Measurements from ENCODE around the gene C2orf68. TPM values are rescaled to one million over a fixed set of nuclear protein-coding genes. Genes with fewer than 3 reads are reported as not detected.

C2orf68 gene
- total and polyA plus RNA-seq, 12 donors = 14.2 to 47.0 (median 33.7) TPM

- peak in 1 of 2 donors; percentile 38 for DNase-seq
- Histone ChIP-seq H3K4me1 (peaks cover 8 to 84% (median 75%) of the 10 kb centered on the region in 9 donors), H3K27me3 (no peaks in the 10 kb centered on the region), H3K27ac (peak overlapping the region; percentile 63 to 97 (median 86)), H3K4me3 (no peak overlapping the region), H3K9me3 (no peaks in the 10 kb centered on the region), H3K36me3 (peaks cover 0 to 20% (median 0%) of the 10 kb centered on the region in 9 donors)
- TF ChIP-seq CTCF (IDR thresholded peaks at IDR 0.05) = no peak
- no peak for ATAC-seq
- intact Hi-C loops (cut with DNase I) = no loop called here
- 51 to 72% methylated on average over 12 of the region's 12 CpGs for WGBS, 2 donors
Observed at GRCh38 chr2:85591563-85591962, 20.3 kb downstream of the C2orf68 start.

- Histone ChIP-seq H3K4me1 (peaks cover 9 to 84% (median 75%) of the 10 kb centered on the region in 9 donors), H3K36me3 (peaks cover 0 to 18% (median 0%) of the 10 kb centered on the region in 9 donors), H3K27me3 (no peaks in the 10 kb centered on the region), H3K27ac (peak overlapping the region; percentile 63 to 97 (median 86)), H3K4me3 (peak overlapping the region in 3 of 10 donors; percentile 0 to 14 (median 3)), H3K9me3 (no peaks in the 10 kb centered on the region)
- ATAC-seq (no peak), DNase-seq (no peak)
- no peak for TF ChIP-seq CTCF (IDR thresholded peaks at IDR 0.05)
- 71 to 85% methylated on average over 2 of the region's 2 CpGs for WGBS, 2 donors
- intact Hi-C loops (cut with DNase I) = no loop called here
Observed at GRCh38 chr2:85590950-85591349, 20.9 kb downstream of the C2orf68 start.

- H3K27ac ChIP-seq = peak overlapping the region; percentile 63 to 97 (median 86)
- peaks cover 0 to 18% (median 0%) of the 10 kb centered on the region in 9 donors for H3K36me3 ChIP-seq
- H3K4me1 ChIP-seq = peaks cover 16 to 92% (median 82%) of the 10 kb centered on the region in 9 donors
- TF ChIP-seq CTCF (IDR thresholded peaks at IDR 0.05) = no peak
- whole genome bisulfite sequencing, 2 donors = 38 to 47% methylated on average over 7 of the region's 7 CpGs
- H3K27me3 ChIP-seq = no peaks in the 10 kb centered on the region
- intact Hi-C loops (cut with DNase I) = no loop called here
- no peaks in the 10 kb centered on the region for H3K9me3 ChIP-seq
- DNase-seq = peak; percentile 24 to 69
- peak overlapping the region in 3 of 10 donors; percentile 0 to 15 (median 14) for H3K4me3 ChIP-seq
- peak in 7 of 8 donors; percentile 19 to 57 (median 37) for ATAC-seq
Observed at GRCh38 chr2:85589982-85590791, 21.7 kb downstream of the C2orf68 start.

- Histone ChIP-seq H3K9me3 (no peaks in the 10 kb centered on the region), H3K36me3 (peaks cover 0 to 18% (median 0%) of the 10 kb centered on the region in 9 donors), H3K27me3 (no peaks in the 10 kb centered on the region), H3K27ac (peak overlapping the region; percentile 63 to 97 (median 86)), H3K4me3 (no peak overlapping the region), H3K4me1 (peaks cover 17 to 90% (median 80%) of the 10 kb centered on the region in 9 donors)
- TF ChIP-seq CTCF (IDR thresholded peaks at IDR 0.05) = no peak
- 77 to 84% methylated on average over 4 of the region's 4 CpGs for WGBS, 2 donors
- peak in 1 of 8 donors; percentile 41 for ATAC-seq
- no peak for DNase-seq
- intact Hi-C loops (cut with DNase I) = no loop called here
Observed at GRCh38 chr2:85589181-85589580, 22.7 kb downstream of the C2orf68 start.
